Suprapubic skin (tissue), 4 donors: ENCODE data around the gene CPXM2.

ENCODE experiments used
- CTCF ChIP-seq, 2 donors: fragments of 200-600 bp in 1 of 2; fragments of 450-650 bp in 1 of 2; sonication (generic) in 1 of 2; IDR thresholded peaks; one replicate each; pipeline ENCODE4 v1.5.1; 2016 to 2019; ENCODE audit warnings: antibody characterized with exemption in 2 of 2, mild to moderate bottlenecking in 1 of 2, moderate library complexity in 1 of 2
- POLR2A ChIP-seq, 2 donors: fragments of 450-650 bp; IDR thresholded peaks; one replicate each; pipeline ENCODE4 v1.6.1; 2017; ENCODE audit warnings: antibody characterized with exemption in 2 of 2, mild to moderate bottlenecking in 2 of 2, moderate library complexity in 2 of 2
- POLR2AphosphoS5 ChIP-seq, 3 donors: sonication (generic); formaldehyde crosslinking; IDR thresholded peaks; one replicate each; pipeline ENCODE4 v1.6.1; 2017; ENCODE audit warnings: antibody characterized with exemption in 3 of 3

GRCh38 chr10:123858077-123858681, 33.4 kb downstream of the CPXM2 start:
- TF ChIP-seq CTCF (IDR thresholded peaks at IDR 0.05) (no peak), POLR2A (IDR thresholded peaks at IDR 0.05) (no peak), POLR2AphosphoS5 (IDR thresholded peaks at IDR 0.05) (no peak)
